WTC11 (cell line): Measurements from ENCODE around the gene PLXND1. TPM values are rescaled to one million over a fixed set of nuclear protein-coding genes. Genes with fewer than 3 reads are reported as not detected.

Source experiments
- FOXK1 ChIP-seq: sonication (generic); formaldehyde crosslinking; IDR thresholded peaks from 2 replicates; pipeline ENCODE4 v1.8.0; 2022; ENCODE audit warnings: mild to moderate bottlenecking, moderate library complexity, missing genetic modification reagents
- IRF2 ChIP-seq: sonication (generic); formaldehyde crosslinking; IDR thresholded peaks from 2 replicates; pipeline ENCODE4 v1.8.0; 2022; ENCODE audit warnings: low read depth, missing genetic modification reagents, borderline replicate concordance
- MYBL2 ChIP-seq: sonication (generic); formaldehyde crosslinking; IDR thresholded peaks from 2 replicates; pipeline ENCODE4 v1.8.1; 2023; ENCODE audit warnings: mild to moderate bottlenecking, moderate library complexity, missing genetic modification reagents
- NFYB ChIP-seq: sonication (generic); formaldehyde crosslinking; conservative IDR thresholded peaks from 2 replicates; pipeline ENCODE4 v1.8.0; 2022; ENCODE audit warnings: low read depth, missing genetic modification reagents
- NR2C2 ChIP-seq: sonication (generic); formaldehyde crosslinking; IDR thresholded peaks from 2 replicates; pipeline ENCODE4 v1.8.0; 2022; ENCODE audit warnings: mild to moderate bottlenecking, missing genetic modification reagents
- TP53 ChIP-seq: sonication (generic); formaldehyde crosslinking; IDR thresholded peaks from 2 replicates; pipeline ENCODE4 v1.8.1; 2023; ENCODE audit warnings: mild to moderate bottlenecking, missing genetic modification reagents
- ZNF121 ChIP-seq: sonication (generic); formaldehyde crosslinking; IDR thresholded peaks from 2 replicates; pipeline ENCODE4 v1.8.0; 2023; ENCODE audit warnings: missing genetic modification reagents
- total RNA-seq: library from RNA; stranded (reverse); gene quantifications from 3 replicates; pipeline ENCODE4 v1.2.3, GENCODE V29; 2021
- TF ChIP-seq, protein P1 (sequence below): sonication (generic); formaldehyde crosslinking; IDR thresholded peaks from 2 replicates; pipeline ENCODE4 v1.8.1; 2023; ENCODE audit warnings: mild to moderate bottlenecking, missing genetic modification reagents
- TF ChIP-seq, protein P2 (sequence below): fragments of 200-600 bp; IDR thresholded peaks from 2 replicates; pipeline ENCODE4 v1.8.0; 2022; ENCODE audit warnings: antibody characterized with exemption
- TF ChIP-seq, protein P3 (sequence below): fragments of 250-450 bp; sonication (Bioruptor Pico); IDR thresholded peaks from 2 replicates; pipeline ENCODE4 v1.9.0; 2021; ENCODE audit warnings: mild to moderate bottlenecking
- TF ChIP-seq, protein P4 (sequence below): fragments of 250-450 bp; sonication (Bioruptor Pico); conservative IDR thresholded peaks from 2 replicates; pipeline ENCODE4 v1.9.0; 2021; ENCODE audit warnings: mild to moderate bottlenecking
- TF ChIP-seq, protein P5 (sequence below): sonication (generic); formaldehyde crosslinking; IDR thresholded peaks from 2 replicates; pipeline ENCODE4 v1.8.1; 2023; ENCODE audit warnings: mild to moderate bottlenecking, moderate library complexity, missing genetic modification reagents
- TF ChIP-seq, protein P6 (sequence below): sonication (generic); formaldehyde crosslinking; IDR thresholded peaks from 2 replicates; pipeline ENCODE4 v1.8.0; 2022; ENCODE audit warnings: mild to moderate bottlenecking, missing genetic modification reagents
- TF ChIP-seq, protein P7 (sequence below): sonication (generic); formaldehyde crosslinking; IDR thresholded peaks from 2 replicates; pipeline ENCODE4 v1.8.0; 2023; ENCODE audit warnings: mild to moderate bottlenecking, missing genetic modification reagents
- TF ChIP-seq, protein P8 (sequence below): sonication (generic); formaldehyde crosslinking; IDR thresholded peaks from 2 replicates; pipeline ENCODE4 v1.8.0; 2023; ENCODE audit warnings: missing genetic modification reagents, mild to moderate bottlenecking, borderline replicate concordance
- TF ChIP-seq, protein P9 (sequence below): sonication (generic); formaldehyde crosslinking; conservative IDR thresholded peaks from 2 replicates; pipeline ENCODE4 v1.8.1; 2023; ENCODE audit warnings: mild to moderate bottlenecking, low read depth, missing genetic modification reagents, moderate library complexity

PLXND1 gene
- total RNA-seq, 1 experiment from 2014 or later: 56.7 TPM

DNA sequence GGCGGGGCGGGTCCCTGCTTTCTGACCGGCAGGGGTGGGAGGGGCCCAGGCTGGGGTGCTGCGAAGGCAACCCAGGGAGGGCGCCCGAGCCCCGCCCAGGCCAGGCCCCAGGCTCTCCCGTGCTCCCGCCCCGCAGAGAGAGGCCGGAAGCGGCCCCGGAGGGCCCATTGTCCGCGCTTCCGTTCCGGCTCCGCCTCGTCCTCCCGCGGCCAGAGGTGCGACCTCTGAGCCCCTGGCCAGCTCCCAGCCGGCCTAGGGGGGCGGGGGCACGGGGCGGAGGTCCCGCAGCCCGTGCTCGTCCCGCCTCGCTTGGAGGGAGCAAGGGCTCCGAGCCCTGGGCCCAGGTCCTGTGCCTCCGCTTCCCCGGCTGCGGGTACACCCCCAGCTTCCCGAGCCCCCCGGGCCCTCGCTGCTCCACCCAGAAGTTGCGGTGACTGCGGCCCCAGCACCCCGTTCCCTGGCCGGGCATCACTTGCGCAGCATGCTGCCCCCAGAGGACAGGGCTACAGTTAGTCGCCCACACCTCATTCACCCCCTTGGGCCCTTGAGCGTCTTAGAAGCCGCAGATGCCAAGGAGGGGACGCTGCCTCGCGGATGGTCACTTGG is 20.4 kb upstream of the PLXND1 start (continued):
- TF ChIP-seq, protein P1, sequence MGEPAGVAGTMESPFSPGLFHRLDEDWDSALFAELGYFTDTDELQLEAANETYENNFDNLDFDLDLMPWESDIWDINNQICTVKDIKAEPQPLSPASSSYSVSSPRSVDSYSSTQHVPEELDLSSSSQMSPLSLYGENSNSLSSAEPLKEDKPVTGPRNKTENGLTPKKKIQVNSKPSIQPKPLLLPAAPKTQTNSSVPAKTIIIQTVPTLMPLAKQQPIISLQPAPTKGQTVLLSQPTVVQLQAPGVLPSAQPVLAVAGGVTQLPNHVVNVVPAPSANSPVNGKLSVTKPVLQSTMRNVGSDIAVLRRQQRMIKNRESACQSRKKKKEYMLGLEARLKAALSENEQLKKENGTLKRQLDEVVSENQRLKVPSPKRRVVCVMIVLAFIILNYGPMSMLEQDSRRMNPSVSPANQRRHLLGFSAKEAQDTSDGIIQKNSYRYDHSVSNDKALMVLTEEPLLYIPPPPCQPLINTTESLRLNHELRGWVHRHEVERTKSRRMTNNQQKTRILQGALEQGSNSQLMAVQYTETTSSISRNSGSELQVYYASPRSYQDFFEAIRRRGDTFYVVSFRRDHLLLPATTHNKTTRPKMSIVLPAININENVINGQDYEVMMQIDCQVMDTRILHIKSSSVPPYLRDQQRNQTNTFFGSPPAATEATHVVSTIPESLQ (CRISPR knock-in tag): no peak
- TF ChIP-seq, protein P2, sequence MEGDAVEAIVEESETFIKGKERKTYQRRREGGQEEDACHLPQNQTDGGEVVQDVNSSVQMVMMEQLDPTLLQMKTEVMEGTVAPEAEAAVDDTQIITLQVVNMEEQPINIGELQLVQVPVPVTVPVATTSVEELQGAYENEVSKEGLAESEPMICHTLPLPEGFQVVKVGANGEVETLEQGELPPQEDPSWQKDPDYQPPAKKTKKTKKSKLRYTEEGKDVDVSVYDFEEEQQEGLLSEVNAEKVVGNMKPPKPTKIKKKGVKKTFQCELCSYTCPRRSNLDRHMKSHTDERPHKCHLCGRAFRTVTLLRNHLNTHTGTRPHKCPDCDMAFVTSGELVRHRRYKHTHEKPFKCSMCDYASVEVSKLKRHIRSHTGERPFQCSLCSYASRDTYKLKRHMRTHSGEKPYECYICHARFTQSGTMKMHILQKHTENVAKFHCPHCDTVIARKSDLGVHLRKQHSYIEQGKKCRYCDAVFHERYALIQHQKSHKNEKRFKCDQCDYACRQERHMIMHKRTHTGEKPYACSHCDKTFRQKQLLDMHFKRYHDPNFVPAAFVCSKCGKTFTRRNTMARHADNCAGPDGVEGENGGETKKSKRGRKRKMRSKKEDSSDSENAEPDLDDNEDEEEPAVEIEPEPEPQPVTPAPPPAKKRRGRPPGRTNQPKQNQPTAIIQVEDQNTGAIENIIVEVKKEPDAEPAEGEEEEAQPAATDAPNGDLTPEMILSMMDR: no peak
- TF ChIP-seq, protein P3, sequence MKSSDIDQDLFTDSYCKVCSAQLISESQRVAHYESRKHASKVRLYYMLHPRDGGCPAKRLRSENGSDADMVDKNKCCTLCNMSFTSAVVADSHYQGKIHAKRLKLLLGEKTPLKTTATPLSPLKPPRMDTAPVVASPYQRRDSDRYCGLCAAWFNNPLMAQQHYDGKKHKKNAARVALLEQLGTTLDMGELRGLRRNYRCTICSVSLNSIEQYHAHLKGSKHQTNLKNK (CRISPR knock-in tag): no peak
- TF ChIP-seq, protein P4, sequence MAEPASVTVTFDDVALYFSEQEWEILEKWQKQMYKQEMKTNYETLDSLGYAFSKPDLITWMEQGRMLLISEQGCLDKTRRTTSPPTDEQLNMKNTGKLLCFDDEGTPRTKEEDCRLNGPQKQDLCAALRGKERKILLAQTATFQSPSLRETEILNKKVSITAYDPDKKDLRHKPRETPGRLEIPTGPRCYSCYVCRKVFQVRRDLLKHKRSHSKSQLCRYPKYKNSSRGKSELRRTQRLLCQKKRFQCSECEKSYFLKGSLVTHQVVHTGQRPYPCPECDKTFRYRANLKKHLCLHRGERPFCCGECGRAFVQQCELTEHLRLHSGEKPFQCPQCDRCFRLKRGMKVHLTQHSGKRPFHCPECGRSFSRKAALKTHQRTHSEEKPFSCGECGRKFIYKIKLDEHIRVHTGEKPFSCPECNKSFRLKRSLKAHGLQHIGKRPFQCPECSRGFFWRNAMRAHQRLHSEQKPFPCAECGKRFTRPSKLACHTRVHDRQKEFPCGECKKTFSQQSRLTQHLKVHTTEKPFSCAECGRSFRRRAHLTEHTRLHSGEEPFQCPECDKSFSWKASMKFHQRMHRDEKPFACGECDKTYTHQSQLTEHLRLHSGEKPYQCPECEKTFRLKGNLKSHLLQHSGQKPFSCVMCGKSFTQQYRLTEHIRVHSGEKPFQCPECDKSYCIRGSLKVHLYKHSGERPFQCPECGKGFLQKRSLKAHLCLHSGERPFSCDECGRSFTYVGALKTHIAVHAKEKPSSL (CRISPR knock-in tag): no peak
- 0 out of 2 replicates have a peak, but pooled peaks have one; percentile 19 for TF ChIP-seq MYBL2
- TF ChIP-seq, protein P5, sequence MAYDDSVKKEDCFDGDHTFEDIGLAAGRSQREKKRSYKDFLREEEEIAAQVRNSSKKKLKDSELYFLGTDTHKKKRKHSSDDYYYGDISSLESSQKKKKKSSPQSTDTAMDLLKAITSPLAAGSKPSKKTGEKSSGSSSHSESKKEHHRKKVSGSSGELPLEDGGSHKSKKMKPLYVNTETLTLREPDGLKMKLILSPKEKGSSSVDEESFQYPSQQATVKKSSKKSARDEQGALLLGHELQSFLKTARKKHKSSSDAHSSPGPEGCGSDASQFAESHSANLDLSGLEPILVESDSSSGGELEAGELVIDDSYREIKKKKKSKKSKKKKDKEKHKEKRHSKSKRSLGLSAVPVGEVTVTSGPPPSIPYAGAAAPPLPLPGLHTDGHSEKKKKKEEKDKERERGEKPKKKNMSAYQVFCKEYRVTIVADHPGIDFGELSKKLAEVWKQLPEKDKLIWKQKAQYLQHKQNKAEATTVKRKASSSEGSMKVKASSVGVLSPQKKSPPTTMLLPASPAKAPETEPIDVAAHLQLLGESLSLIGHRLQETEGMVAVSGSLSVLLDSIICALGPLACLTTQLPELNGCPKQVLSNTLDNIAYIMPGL: peak; percentile 93
- peak; percentile 61; the same call in 1 of the 2 replicates for TF ChIP-seq TP53 (CRISPR knock-in tag)
- TF ChIP-seq, protein P6, sequence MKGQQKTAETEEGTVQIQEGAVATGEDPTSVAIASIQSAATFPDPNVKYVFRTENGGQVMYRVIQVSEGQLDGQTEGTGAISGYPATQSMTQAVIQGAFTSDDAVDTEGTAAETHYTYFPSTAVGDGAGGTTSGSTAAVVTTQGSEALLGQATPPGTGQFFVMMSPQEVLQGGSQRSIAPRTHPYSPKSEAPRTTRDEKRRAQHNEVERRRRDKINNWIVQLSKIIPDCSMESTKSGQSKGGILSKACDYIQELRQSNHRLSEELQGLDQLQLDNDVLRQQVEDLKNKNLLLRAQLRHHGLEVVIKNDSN (CRISPR knock-in tag): no peak; the same call in 1 of the 2 replicates
- no peak for TF ChIP-seq NR2C2 (CRISPR knock-in tag)
- TF ChIP-seq, protein P7, sequence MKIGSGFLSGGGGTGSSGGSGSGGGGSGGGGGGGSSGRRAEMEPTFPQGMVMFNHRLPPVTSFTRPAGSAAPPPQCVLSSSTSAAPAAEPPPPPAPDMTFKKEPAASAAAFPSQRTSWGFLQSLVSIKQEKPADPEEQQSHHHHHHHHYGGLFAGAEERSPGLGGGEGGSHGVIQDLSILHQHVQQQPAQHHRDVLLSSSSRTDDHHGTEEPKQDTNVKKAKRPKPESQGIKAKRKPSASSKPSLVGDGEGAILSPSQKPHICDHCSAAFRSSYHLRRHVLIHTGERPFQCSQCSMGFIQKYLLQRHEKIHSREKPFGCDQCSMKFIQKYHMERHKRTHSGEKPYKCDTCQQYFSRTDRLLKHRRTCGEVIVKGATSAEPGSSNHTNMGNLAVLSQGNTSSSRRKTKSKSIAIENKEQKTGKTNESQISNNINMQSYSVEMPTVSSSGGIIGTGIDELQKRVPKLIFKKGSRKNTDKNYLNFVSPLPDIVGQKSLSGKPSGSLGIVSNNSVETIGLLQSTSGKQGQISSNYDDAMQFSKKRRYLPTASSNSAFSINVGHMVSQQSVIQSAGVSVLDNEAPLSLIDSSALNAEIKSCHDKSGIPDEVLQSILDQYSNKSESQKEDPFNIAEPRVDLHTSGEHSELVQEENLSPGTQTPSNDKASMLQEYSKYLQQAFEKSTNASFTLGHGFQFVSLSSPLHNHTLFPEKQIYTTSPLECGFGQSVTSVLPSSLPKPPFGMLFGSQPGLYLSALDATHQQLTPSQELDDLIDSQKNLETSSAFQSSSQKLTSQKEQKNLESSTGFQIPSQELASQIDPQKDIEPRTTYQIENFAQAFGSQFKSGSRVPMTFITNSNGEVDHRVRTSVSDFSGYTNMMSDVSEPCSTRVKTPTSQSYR (CRISPR knock-in tag): peak; percentile 31; the same call in 1 of the 2 replicates
- no peak for TF ChIP-seq IRF2 (CRISPR knock-in tag)
- TF ChIP-seq, protein P8, sequence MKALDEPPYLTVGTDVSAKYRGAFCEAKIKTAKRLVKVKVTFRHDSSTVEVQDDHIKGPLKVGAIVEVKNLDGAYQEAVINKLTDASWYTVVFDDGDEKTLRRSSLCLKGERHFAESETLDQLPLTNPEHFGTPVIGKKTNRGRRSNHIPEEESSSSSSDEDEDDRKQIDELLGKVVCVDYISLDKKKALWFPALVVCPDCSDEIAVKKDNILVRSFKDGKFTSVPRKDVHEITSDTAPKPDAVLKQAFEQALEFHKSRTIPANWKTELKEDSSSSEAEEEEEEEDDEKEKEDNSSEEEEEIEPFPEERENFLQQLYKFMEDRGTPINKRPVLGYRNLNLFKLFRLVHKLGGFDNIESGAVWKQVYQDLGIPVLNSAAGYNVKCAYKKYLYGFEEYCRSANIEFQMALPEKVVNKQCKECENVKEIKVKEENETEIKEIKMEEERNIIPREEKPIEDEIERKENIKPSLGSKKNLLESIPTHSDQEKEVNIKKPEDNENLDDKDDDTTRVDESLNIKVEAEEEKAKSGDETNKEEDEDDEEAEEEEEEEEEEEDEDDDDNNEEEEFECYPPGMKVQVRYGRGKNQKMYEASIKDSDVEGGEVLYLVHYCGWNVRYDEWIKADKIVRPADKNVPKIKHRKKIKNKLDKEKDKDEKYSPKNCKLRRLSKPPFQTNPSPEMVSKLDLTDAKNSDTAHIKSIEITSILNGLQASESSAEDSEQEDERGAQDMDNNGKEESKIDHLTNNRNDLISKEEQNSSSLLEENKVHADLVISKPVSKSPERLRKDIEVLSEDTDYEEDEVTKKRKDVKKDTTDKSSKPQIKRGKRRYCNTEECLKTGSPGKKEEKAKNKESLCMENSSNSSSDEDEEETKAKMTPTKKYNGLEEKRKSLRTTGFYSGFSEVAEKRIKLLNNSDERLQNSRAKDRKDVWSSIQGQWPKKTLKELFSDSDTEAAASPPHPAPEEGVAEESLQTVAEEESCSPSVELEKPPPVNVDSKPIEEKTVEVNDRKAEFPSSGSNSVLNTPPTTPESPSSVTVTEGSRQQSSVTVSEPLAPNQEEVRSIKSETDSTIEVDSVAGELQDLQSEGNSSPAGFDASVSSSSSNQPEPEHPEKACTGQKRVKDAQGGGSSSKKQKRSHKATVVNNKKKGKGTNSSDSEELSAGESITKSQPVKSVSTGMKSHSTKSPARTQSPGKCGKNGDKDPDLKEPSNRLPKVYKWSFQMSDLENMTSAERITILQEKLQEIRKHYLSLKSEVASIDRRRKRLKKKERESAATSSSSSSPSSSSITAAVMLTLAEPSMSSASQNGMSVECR (CRISPR knock-in tag): peak; percentile 37; the same call in 1 of the 2 replicates
- peak; percentile 78 for TF ChIP-seq FOXK1 (CRISPR knock-in tag)
- no peak; the same call in 1 of the 2 replicates for TF ChIP-seq NFYB
- TF ChIP-seq ZNF121: no peak
- TF ChIP-seq, protein P9, sequence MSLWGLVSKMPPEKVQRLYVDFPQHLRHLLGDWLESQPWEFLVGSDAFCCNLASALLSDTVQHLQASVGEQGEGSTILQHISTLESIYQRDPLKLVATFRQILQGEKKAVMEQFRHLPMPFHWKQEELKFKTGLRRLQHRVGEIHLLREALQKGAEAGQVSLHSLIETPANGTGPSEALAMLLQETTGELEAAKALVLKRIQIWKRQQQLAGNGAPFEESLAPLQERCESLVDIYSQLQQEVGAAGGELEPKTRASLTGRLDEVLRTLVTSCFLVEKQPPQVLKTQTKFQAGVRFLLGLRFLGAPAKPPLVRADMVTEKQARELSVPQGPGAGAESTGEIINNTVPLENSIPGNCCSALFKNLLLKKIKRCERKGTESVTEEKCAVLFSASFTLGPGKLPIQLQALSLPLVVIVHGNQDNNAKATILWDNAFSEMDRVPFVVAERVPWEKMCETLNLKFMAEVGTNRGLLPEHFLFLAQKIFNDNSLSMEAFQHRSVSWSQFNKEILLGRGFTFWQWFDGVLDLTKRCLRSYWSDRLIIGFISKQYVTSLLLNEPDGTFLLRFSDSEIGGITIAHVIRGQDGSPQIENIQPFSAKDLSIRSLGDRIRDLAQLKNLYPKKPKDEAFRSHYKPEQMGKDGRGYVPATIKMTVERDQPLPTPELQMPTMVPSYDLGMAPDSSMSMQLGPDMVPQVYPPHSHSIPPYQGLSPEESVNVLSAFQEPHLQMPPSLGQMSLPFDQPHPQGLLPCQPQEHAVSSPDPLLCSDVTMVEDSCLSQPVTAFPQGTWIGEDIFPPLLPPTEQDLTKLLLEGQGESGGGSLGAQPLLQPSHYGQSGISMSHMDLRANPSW: no peak
